ENCODE results near the gene RBBP8NL. TPM values are rescaled to one million over a fixed set of nuclear protein-coding genes. Genes with fewer than 3 reads are reported as not detected.

RBBP8NL gene
- total and polyA plus RNA-seq, 2 donors (not counting 3 experiments of a cell fraction or from before 2014, with no cell fraction given) = not detected

- Histone ChIP-seq H3K27ac (ENCODE audit: insufficient read depth, low read depth, low read length) (no peak overlapping the region), H3K4me2 (ENCODE audit: insufficient read depth, low read length) (no peak overlapping the region), H3K79me2 (ENCODE audit: control insufficient read depth, insufficient read depth, low read length) (no peaks in the 10 kb centered on the region), H3K9me3 (replicated peaks; ENCODE audit: control insufficient read depth, insufficient read depth, low read length) (no peaks in the 10 kb centered on the region), H3K36me3 (ENCODE audit: control insufficient read depth in 2 of 2, extremely low read depth in 1 of 2, insufficient read depth in 2 of 2, low read length in 2 of 2) (no peaks in the 10 kb centered on the region), H3K4me1 (ENCODE audit: control insufficient read depth, extremely low read depth, insufficient read depth, low read length) (no peaks in the 10 kb centered on the region), H4K20me1 (replicated peaks; ENCODE audit: control insufficient read depth, extremely low read depth, insufficient read depth, low read length) (no peaks in the 10 kb centered on the region), H3K9me1 (replicated peaks; ENCODE audit: control insufficient read depth, extremely low read depth, insufficient read depth, low read length) (no peaks in the 10 kb centered on the region), H3K4me3 (replicated peaks in 1 of 3; ENCODE audit: insufficient read depth in 1 of 3, low read depth in 1 of 3, low read length in 3 of 3) (no peak overlapping the region), H3K9ac (replicated peaks; ENCODE audit: extremely low read depth, insufficient read depth, low read length) (no peak overlapping the region), H3K27me3 (ENCODE audit: control insufficient read depth in 2 of 2, insufficient read depth in 2 of 2, low read length in 2 of 2) (no peaks in the 10 kb centered on the region), H2AFZ (ENCODE audit: low read depth, low read length) (no peak overlapping the region)
- POLR2A ChIA-PET = no interaction called here
- DNase-seq (ENCODE audit: low read depth, low spot score) (no peak), FAIRE-seq (no peak)
- dilution Hi-C loops (cut with MboI; ENCODE audit: extremely low pct_ligation_motif_present, low sequenced_read_pairs) (no loop called here), intact Hi-C loops (cut with micrococcal nuclease) (no loop called here)
- CTCF ChIA-PET = no interaction called here
- no peak for TF ChIP-seq GATA2 (IDR thresholded peaks at IDR 0.05; ENCODE audit: insufficient read depth, insufficient read length, low read depth, low read length)
- BruUV-seq (replicated peaks) = no TSS peak
Measured at GRCh38 chr20:62452475-62453095, 25.2 kb upstream of the RBBP8NL start.

GRCh38 chr20:62451970-62452369, 24.6 kb upstream of the RBBP8NL start:
- dilution Hi-C loops (cut with MboI; ENCODE audit: extremely low pct_ligation_motif_present, low sequenced_read_pairs) = no loop called here
- Histone ChIP-seq H2AFZ (ENCODE audit: low read depth, low read length) (no peak overlapping the region), H4K20me1 (replicated peaks; ENCODE audit: control insufficient read depth, extremely low read depth, insufficient read depth, low read length) (no peaks in the 10 kb centered on the region), H3K4me1 (ENCODE audit: control insufficient read depth, extremely low read depth, insufficient read depth, low read length) (no peaks in the 10 kb centered on the region), H3K4me3 (replicated peaks in 1 of 3; ENCODE audit: insufficient read depth in 1 of 3, low read depth in 1 of 3, low read length in 3 of 3) (no peak overlapping the region), H3K36me3 (ENCODE audit: control insufficient read depth in 2 of 2, extremely low read depth in 1 of 2, insufficient read depth in 2 of 2, low read length in 2 of 2) (no peaks in the 10 kb centered on the region), H3K27ac (ENCODE audit: insufficient read depth, low read depth, low read length) (no peak overlapping the region), H3K9ac (replicated peaks; ENCODE audit: extremely low read depth, insufficient read depth, low read length) (no peak overlapping the region), H3K79me2 (ENCODE audit: control insufficient read depth, insufficient read depth, low read length) (no peaks in the 10 kb centered on the region), H3K9me1 (replicated peaks; ENCODE audit: control insufficient read depth, extremely low read depth, insufficient read depth, low read length) (no peaks in the 10 kb centered on the region), H3K27me3 (ENCODE audit: control insufficient read depth in 2 of 2, insufficient read depth in 2 of 2, low read length in 2 of 2) (no peaks in the 10 kb centered on the region), H3K9me3 (replicated peaks; ENCODE audit: control insufficient read depth, insufficient read depth, low read length) (no peaks in the 10 kb centered on the region), H3K4me2 (ENCODE audit: insufficient read depth, low read length) (no peak overlapping the region)
- intact Hi-C loops (cut with micrococcal nuclease) = no loop called here
- BruUV-seq (replicated peaks) = no TSS peak
- CTCF ChIA-PET = no interaction called here
- DNase-seq (ENCODE audit: low read depth, low spot score) (no peak), FAIRE-seq (no peak)
- TF ChIP-seq POLR2A (IDR thresholded peaks at IDR 0.05; ENCODE audit: low read depth, low read length) (no peak), EZH2 (IDR thresholded peaks at IDR 0.05; ENCODE audit: borderline replicate concordance, low read depth, low read length, severe bottlenecking) (no peak), CTCF (IDR thresholded peaks at IDR 0.05; ENCODE audit: extremely low read depth in 1 of 2, insufficient read depth in 1 of 2, low read depth in 1 of 2, low read length in 2 of 2) (no peak), JUN (IDR thresholded peaks at IDR 0.05; ENCODE audit: borderline replicate concordance, insufficient read depth, insufficient read length, low read depth) (no peak), MAX (IDR thresholded peaks at IDR 0.05; ENCODE audit: insufficient read depth, insufficient read length) (no peak), MYC (IDR thresholded peaks at IDR 0.05; ENCODE audit: low read depth, low read length) (no peak), GATA2 (IDR thresholded peaks at IDR 0.05; ENCODE audit: insufficient read depth, insufficient read length, low read depth, low read length) (no peak), POLR2AphosphoS5 (IDR thresholded peaks at IDR 0.05; ENCODE audit: insufficient read depth, low read depth, low read length) (no peak), FOS (IDR thresholded peaks at IDR 0.05; ENCODE audit: borderline replicate concordance, insufficient read depth, low read length) (no peak)
- POLR2A ChIA-PET = no interaction called here
